ENCODE data around the gene USP21. TPM values are rescaled to one million over a fixed set of nuclear protein-coding genes. Genes with fewer than 3 reads are reported as not detected.
A peak's percentile ranks its signal among the peaks of the same experiment; 100 is the strongest.

The USP21 gene
- total and polyA plus RNA-seq, 9 of the 15 experiments (the other 6 are each of a cell fraction or from before 2014, with no cell fraction given): 4.9 to 52.4 (median 21.6) TPM

- TF ChIP-seq CEBPZ (IDR thresholded peaks at IDR 0.05; ENCODE audit: borderline replicate concordance, low read depth, low read length) (no peak), ZNF695 (CRISPR knock-in tag; IDR thresholded peaks at IDR 0.05) (no peak), ETV6 (IDR thresholded peaks at IDR 0.05; ENCODE audit: borderline replicate concordance in 1 of 2, low read depth in 2 of 2, low read length in 1 of 2) (peak in 1 of 2 experiments; percentile 10; a peak in 1 of 4 replicates), ETV6 (CRISPR knock-in tag; IDR thresholded peaks at IDR 0.05; ENCODE audit: borderline replicate concordance) (no peak), ZNF41 (CRISPR knock-in tag; conservative IDR thresholded peaks at IDR 0.05) (no peak), BRCA1 (IDR thresholded peaks at IDR 0.05) (no peak), BRCA1 (CRISPR knock-in tag; IDR thresholded peaks at IDR 0.05) (no peak), MITF (IDR thresholded peaks at IDR 0.05) (no peak)
- TF ChIP-seq, protein P1, sequence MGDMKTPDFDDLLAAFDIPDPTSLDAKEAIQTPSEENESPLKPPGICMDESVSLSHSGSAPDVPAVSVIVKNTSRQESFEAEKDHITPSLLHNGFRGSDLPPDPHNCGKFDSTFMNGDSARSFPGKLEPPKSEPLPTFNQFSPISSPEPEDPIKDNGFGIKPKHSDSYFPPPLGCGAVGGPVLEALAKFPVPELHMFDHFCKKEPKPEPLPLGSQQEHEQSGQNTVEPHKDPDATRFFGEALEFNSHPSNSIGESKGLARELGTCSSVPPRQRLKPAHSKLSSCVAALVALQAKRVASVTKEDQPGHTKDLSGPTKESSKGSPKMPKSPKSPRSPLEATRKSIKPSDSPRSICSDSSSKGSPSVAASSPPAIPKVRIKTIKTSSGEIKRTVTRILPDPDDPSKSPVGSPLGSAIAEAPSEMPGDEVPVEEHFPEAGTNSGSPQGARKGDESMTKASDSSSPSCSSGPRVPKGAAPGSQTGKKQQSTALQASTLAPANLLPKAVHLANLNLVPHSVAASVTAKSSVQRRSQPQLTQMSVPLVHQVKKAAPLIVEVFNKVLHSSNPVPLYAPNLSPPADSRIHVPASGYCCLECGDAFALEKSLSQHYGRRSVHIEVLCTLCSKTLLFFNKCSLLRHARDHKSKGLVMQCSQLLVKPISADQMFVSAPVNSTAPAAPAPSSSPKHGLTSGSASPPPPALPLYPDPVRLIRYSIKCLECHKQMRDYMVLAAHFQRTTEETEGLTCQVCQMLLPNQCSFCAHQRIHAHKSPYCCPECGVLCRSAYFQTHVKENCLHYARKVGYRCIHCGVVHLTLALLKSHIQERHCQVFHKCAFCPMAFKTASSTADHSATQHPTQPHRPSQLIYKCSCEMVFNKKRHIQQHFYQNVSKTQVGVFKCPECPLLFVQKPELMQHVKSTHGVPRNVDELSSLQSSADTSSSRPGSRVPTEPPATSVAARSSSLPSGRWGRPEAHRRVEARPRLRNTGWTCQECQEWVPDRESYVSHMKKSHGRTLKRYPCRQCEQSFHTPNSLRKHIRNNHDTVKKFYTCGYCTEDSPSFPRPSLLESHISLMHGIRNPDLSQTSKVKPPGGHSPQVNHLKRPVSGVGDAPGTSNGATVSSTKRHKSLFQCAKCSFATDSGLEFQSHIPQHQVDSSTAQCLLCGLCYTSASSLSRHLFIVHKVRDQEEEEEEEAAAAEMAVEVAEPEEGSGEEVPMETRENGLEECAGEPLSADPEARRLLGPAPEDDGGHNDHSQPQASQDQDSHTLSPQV (IDR thresholded peaks at IDR 0.05): peak; percentile 63
- TF ChIP-seq, protein P2, sequence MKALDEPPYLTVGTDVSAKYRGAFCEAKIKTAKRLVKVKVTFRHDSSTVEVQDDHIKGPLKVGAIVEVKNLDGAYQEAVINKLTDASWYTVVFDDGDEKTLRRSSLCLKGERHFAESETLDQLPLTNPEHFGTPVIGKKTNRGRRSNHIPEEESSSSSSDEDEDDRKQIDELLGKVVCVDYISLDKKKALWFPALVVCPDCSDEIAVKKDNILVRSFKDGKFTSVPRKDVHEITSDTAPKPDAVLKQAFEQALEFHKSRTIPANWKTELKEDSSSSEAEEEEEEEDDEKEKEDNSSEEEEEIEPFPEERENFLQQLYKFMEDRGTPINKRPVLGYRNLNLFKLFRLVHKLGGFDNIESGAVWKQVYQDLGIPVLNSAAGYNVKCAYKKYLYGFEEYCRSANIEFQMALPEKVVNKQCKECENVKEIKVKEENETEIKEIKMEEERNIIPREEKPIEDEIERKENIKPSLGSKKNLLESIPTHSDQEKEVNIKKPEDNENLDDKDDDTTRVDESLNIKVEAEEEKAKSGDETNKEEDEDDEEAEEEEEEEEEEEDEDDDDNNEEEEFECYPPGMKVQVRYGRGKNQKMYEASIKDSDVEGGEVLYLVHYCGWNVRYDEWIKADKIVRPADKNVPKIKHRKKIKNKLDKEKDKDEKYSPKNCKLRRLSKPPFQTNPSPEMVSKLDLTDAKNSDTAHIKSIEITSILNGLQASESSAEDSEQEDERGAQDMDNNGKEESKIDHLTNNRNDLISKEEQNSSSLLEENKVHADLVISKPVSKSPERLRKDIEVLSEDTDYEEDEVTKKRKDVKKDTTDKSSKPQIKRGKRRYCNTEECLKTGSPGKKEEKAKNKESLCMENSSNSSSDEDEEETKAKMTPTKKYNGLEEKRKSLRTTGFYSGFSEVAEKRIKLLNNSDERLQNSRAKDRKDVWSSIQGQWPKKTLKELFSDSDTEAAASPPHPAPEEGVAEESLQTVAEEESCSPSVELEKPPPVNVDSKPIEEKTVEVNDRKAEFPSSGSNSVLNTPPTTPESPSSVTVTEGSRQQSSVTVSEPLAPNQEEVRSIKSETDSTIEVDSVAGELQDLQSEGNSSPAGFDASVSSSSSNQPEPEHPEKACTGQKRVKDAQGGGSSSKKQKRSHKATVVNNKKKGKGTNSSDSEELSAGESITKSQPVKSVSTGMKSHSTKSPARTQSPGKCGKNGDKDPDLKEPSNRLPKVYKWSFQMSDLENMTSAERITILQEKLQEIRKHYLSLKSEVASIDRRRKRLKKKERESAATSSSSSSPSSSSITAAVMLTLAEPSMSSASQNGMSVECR (CRISPR knock-in tag; IDR thresholded peaks at IDR 0.05): peak; percentile 29
- TF ChIP-seq, protein P3, sequence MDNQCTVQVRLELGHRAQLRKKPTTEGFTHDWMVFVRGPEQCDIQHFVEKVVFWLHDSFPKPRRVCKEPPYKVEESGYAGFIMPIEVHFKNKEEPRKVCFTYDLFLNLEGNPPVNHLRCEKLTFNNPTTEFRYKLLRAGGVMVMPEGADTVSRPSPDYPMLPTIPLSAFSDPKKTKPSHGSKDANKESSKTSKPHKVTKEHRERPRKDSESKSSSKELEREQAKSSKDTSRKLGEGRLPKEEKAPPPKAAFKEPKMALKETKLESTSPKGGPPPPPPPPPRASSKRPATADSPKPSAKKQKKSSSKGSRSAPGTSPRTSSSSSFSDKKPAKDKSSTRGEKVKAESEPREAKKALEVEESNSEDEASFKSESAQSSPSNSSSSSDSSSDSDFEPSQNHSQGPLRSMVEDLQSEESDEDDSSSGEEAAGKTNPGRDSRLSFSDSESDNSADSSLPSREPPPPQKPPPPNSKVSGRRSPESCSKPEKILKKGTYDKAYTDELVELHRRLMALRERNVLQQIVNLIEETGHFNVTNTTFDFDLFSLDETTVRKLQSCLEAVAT (IDR thresholded peaks at IDR 0.05): no peak
Measured at GRCh38 chr1:161166669-161167548, 7.6 kb downstream of the USP21 start (continued).
